LNCAP (cell line): Measurements from ENCODE around the gene CSF2.

ENCODE experiments used
- TF ChIP-seq, protein P1 (sequence below): fragments of 450-650 bp; IDR thresholded peaks from 2 replicates; pipeline ENCODE4 v1.5.1; 2017; ENCODE audit warnings: mild to moderate bottlenecking

The CSF2 gene

DNA sequence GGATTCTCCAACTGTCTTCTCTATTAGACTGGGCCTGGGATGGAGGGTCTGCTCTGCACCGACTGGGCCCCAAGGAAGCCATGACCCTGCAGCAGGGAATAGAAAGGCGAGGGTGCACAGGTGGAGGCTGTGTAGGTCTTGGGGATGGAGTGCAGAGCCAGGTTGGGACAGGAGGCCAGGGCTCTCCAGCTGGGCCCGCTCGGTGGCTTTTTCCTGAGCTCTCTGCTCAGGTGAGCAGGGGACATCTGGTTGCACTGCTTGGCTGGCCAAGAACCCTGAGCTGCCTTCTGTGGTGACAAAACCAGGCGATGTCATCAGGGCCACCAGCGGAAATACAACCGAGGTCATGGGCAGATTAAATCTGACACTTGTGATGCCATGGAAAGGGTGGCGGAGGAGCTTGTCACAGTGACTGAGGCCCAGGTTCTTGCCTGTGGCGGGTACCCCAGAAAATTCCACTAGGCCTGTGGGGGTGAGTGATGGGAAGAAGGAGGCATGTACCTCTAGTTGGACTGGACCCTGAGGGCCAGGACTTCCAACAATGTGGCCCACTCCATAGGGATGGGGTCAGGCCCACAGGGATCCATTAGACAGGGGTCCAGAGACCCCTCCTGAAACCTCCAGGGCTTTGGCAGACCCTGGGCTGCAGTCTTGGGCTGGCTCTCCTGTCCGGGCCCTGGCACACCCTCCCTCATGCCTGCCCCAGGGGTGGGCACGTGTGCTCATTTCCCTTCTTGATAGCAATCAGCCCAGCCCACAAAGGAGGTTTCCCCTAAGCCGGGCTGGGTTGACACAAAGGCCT is 17.6 kb upstream of the CSF2 start:
- TF ChIP-seq, protein P1, sequence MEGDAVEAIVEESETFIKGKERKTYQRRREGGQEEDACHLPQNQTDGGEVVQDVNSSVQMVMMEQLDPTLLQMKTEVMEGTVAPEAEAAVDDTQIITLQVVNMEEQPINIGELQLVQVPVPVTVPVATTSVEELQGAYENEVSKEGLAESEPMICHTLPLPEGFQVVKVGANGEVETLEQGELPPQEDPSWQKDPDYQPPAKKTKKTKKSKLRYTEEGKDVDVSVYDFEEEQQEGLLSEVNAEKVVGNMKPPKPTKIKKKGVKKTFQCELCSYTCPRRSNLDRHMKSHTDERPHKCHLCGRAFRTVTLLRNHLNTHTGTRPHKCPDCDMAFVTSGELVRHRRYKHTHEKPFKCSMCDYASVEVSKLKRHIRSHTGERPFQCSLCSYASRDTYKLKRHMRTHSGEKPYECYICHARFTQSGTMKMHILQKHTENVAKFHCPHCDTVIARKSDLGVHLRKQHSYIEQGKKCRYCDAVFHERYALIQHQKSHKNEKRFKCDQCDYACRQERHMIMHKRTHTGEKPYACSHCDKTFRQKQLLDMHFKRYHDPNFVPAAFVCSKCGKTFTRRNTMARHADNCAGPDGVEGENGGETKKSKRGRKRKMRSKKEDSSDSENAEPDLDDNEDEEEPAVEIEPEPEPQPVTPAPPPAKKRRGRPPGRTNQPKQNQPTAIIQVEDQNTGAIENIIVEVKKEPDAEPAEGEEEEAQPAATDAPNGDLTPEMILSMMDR, result no peak

DNA sequence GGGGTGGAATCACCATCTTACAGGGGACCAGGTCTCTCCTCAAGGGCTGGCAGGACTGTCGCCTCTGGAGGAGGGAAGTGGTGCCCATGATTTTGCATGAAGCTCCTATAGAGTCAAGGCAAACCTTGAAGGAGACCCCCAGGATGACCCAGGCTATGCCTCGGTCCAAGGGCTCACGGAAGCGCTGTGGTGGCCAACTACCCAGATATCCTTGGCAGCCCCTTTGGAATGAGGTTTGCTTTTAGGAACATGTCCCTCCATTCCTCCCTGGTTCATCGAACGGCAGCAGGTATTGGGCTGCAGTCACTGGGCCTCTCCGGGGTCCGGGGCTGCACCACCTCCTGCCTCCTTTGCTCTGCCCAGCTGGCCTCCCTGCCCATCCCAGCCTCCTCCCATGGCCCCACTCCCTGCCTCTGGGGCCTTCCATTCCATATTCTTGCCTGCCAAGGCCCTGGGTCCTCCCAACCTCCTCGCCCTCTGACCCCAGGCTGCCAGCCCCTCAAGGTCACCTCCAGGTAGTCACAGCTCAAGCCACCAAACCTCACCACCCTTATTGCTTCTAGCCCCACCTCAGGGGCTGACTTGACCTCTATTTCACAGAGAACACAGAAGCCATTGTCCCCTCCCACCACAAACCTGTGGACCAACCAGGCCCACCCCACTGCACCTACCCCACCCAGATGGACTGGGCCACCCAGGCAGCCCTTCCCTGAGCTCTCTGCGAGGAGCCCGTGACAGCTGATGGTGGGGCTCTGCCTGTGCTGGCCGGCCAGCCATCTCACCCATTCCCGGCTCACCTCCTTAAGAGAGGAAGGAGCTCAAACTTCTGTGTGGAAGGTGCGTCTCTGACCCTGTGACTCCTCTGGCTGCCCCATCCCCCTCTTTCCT is 16.7 kb upstream of the CSF2 start:
- TF ChIP-seq, protein P1, result no peak

DNA sequence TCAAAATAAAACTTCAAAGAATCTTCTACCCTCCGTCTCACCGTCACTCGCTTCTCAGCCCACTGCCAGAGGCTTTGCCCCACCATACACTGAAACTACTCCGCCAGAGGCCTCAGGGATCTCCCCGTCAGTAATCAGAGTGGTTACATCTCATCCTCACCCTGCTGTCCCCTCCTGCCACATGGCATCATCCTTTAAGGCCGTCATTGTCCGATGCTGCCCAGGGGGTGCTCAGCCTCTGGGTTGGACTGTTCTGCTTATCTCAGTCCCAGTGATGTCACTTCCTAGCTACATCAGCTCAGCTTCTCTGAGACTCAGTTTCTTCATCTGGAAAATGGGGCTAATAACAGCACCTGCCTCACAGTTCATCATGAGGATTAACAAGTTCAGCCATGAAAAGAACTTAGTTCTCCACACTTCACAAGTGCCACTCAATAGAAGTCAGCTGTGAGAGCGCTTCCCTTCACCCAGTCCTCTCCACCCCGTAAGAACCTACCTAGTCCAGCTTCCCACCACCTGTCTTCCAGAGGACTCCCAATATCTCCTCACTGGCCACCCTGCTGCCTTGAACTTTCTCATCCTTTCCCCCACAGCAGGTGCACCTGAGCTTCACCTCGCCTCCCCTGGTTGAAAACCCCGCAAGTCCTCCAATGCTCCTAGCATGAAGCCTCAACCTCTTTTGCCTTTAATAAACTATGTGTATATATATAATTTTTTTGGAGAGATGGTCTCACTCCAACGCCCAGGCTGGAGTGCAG is 15.9 kb upstream of the CSF2 start:
- TF ChIP-seq, protein P1, result no peak

DNA sequence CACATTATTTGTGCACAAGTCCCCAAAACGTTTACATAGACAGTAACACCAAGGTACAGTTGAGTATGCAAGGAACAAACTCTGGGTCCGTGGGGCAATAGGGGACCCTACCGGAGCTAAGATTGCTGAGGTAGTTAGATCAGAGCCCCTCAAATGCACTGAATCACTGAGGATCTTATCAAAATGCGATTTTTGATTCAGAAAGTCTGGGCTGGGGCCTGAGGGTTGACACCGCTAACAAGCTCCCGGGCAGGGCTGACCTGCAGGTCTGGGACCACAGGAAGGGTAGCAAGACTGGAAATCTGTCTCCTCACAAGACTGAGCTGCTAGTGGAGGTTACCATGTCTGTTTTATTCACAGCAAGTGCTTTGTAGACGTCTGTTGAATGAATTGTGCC is 14.9 kb upstream of the CSF2 start:
- TF ChIP-seq, protein P1, result no peak

DNA sequence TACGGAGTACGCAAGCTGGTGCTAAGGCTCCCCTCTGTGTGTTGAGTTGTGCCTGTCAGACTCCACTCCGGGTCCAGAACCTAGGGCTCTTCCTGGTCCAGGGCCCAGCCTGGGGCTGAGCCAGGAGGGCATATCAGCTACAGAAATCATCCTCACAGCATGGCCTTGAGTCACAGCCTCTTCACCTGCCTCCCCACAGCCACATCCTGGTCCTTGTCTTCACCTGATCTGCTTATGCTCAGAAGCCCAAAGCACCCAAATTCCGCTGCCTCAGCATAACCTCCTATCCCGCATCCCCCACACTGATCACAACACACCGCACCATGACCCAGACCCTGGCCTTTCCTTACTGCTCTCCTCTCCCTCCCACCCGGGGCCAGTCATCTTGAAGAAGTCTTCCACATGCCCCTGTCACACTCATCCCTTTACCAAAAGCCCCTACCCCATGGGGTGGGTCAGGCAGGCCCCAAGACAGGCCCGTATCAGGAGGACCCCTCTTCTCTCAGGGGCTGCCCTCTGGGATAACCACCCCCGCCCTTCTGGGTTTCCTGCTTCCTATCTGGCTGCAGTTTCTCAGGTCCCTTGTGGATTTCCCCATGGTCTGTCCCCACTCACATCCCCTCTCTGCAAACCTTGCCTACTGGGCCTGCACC is 14.4 kb upstream of the CSF2 start:
- TF ChIP-seq, protein P1, result no peak

DNA sequence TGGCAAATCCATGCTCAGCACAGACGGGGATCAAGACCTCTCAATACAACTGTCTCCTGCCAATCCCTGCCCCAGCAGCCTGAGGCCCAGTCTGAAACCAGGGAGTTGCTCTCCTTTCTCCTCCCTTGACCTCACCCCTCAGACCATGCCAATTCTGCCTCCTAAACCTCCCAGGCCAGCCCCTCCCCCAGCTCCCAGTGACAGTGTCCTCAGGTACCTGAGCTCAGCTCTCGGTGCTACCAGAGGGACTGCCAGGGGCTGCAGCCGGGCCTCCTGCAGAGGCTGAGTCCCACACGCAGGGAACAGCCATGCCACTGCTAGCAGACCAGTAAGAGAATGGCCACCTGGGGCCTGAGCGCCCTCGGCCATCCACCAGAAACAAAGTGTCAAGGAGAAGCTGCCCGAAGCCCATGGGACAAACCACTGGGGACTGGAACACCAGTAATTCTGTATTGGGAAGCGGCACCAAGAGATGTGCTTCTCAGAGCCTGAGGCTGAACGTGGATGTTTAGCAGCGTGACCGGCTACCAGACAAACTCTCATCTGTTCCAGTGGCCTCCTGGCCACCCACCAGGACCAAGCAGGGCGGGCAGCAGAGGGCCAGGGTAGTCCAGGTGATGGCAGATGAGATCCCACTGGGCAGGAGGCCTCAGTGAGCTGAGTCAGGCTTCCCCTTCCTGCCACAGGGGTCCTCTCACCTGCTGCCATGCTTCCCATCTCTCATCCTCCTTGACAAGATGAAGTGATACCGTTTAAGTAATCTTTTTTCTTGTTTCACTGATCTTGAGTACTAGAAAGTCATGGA is 13.7 kb upstream of the CSF2 start:
- TF ChIP-seq, protein P1, result no peak
